Measurements from ENCODE around the gene MEGF11. TPM values are rescaled to one million over a fixed set of nuclear protein-coding genes. Genes with fewer than 3 reads are reported as not detected.

MEGF11 gene
- polyA plus RNA-seq, 1 of the 3 experiments (the other 2 are of a cell fraction) = not detected

DNA sequence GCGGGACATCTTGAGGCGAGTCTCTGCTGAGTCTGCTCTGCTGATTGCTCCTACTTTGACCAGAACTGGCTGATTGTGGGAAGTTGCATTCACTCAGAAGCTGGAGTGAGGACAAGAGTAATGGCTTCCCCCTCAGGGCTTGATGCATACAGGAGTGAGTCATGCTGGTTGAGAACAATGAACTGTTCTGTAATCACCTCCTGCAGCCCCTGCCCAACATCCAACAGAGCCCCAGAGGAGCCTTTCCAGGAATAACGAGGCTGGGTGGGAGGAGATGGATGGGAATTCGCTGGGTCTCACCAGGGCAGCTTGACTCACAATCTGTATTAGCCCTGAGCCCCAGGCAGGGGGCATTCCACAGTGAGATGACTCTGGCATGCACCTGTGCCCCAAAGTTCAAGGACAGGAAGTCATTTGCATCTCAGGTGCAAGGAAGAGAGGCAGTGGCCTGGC, 299.2 kb downstream of the MEGF11 start:
- 19% methylated on average over 4 of the region's 4 CpGs for WGBS (ENCODE audit: low lambda C conversion rate)
- H3K9me3 ChIP-seq = no peaks in the 10 kb centered on the region
- H4K20me1 ChIP-seq (ENCODE audit: insufficient read depth) = no peaks in the 10 kb centered on the region
- H3K79me2 ChIP-seq (ENCODE audit: insufficient read depth) = no peaks in the 10 kb centered on the region
- H3F3A ChIP-seq (replicated peaks; ENCODE audit: insufficient read depth) = no peaks in the 10 kb centered on the region
- H3K4me2 ChIP-seq = no peak overlapping the region
- H3K9me2 ChIP-seq = no peaks in the 10 kb centered on the region
- no peaks in the 10 kb centered on the region for H3K36me3 ChIP-seq (replicated peaks in 1 of 2; ENCODE audit: control insufficient read depth in 1 of 2, insufficient read depth in 2 of 2, low read length in 1 of 2)
- no peak overlapping the region for H2AFZ ChIP-seq (ENCODE audit: low read depth)
- TF ChIP-seq, protein P1, sequence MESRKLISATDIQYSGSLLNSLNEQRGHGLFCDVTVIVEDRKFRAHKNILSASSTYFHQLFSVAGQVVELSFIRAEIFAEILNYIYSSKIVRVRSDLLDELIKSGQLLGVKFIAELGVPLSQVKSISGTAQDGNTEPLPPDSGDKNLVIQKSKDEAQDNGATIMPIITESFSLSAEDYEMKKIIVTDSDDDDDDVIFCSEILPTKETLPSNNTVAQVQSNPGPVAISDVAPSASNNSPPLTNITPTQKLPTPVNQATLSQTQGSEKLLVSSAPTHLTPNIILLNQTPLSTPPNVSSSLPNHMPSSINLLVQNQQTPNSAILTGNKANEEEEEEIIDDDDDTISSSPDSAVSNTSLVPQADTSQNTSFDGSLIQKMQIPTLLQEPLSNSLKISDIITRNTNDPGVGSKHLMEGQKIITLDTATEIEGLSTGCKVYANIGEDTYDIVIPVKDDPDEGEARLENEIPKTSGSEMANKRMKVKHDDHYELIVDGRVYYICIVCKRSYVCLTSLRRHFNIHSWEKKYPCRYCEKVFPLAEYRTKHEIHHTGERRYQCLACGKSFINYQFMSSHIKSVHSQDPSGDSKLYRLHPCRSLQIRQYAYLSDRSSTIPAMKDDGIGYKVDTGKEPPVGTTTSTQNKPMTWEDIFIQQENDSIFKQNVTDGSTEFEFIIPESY (IDR thresholded peaks at IDR 0.05; ENCODE audit: borderline replicate concordance, low read depth) = no peak
- TF ChIP-seq JUND (IDR thresholded peaks at IDR 0.05) (no peak), POLR2AphosphoS5 (IDR thresholded peaks at IDR 0.05; ENCODE audit: low read depth, low read length) (no peak), NFIC (IDR thresholded peaks at IDR 0.05; ENCODE audit: borderline replicate concordance) (no peak), GATA2 (CRISPR knock-in tag; IDR thresholded peaks at IDR 0.05) (no peak), NRF1 (IDR thresholded peaks at IDR 0.05; ENCODE audit: low read depth, low read length) (no peak), CHD2 (IDR thresholded peaks at IDR 0.05; ENCODE audit: low read length, partially characterized antibody) (no peak), ELF1 (IDR thresholded peaks at IDR 0.05) (no peak), MEF2A (IDR thresholded peaks at IDR 0.05; ENCODE audit: borderline replicate concordance, low read depth) (no peak), RAD21 (IDR thresholded peaks at IDR 0.05; ENCODE audit: low read length) (no peak), SMC3 (IDR thresholded peaks at IDR 0.05; ENCODE audit: low read depth, low read length) (no peak), TCF12 (IDR thresholded peaks at IDR 0.05) (peak; percentile 26; the same call in 1 of the 2 replicates), YY1 (IDR thresholded peaks at IDR 0.05; ENCODE audit: low read depth) (no peak), EP300 (IDR thresholded peaks at IDR 0.05; ENCODE audit: borderline replicate concordance in 1 of 2, low read depth in 1 of 2, low read length in 1 of 2) (no peak), RCOR1 (IDR thresholded peaks at IDR 0.05; ENCODE audit: low read length) (no peak), SIN3A (IDR thresholded peaks at IDR 0.05; ENCODE audit: borderline replicate concordance, low read depth, low read length) (no peak), FOXJ3 (CRISPR knock-in tag; IDR thresholded peaks at IDR 0.05) (no peak), FOSL2 (IDR thresholded peaks at IDR 0.05; ENCODE audit: borderline replicate concordance, low read depth) (peak; percentile 23; the same call in 1 of the 2 replicates), RXRA (IDR thresholded peaks at IDR 0.05; ENCODE audit: borderline replicate concordance, low read depth) (no peak)
- TF ChIP-seq, protein P2, sequence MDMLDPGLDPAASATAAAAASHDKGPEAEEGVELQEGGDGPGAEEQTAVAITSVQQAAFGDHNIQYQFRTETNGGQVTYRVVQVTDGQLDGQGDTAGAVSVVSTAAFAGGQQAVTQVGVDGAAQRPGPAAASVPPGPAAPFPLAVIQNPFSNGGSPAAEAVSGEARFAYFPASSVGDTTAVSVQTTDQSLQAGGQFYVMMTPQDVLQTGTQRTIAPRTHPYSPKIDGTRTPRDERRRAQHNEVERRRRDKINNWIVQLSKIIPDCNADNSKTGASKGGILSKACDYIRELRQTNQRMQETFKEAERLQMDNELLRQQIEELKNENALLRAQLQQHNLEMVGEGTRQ (IDR thresholded peaks at IDR 0.05; ENCODE audit: borderline replicate concordance, low read depth, low read length) = no peak
- TF ChIP-seq, protein P3, sequence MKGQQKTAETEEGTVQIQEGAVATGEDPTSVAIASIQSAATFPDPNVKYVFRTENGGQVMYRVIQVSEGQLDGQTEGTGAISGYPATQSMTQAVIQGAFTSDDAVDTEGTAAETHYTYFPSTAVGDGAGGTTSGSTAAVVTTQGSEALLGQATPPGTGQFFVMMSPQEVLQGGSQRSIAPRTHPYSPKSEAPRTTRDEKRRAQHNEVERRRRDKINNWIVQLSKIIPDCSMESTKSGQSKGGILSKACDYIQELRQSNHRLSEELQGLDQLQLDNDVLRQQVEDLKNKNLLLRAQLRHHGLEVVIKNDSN (IDR thresholded peaks at IDR 0.05; ENCODE audit: borderline replicate concordance, low read depth) = no peak
- TF ChIP-seq, protein P4, sequence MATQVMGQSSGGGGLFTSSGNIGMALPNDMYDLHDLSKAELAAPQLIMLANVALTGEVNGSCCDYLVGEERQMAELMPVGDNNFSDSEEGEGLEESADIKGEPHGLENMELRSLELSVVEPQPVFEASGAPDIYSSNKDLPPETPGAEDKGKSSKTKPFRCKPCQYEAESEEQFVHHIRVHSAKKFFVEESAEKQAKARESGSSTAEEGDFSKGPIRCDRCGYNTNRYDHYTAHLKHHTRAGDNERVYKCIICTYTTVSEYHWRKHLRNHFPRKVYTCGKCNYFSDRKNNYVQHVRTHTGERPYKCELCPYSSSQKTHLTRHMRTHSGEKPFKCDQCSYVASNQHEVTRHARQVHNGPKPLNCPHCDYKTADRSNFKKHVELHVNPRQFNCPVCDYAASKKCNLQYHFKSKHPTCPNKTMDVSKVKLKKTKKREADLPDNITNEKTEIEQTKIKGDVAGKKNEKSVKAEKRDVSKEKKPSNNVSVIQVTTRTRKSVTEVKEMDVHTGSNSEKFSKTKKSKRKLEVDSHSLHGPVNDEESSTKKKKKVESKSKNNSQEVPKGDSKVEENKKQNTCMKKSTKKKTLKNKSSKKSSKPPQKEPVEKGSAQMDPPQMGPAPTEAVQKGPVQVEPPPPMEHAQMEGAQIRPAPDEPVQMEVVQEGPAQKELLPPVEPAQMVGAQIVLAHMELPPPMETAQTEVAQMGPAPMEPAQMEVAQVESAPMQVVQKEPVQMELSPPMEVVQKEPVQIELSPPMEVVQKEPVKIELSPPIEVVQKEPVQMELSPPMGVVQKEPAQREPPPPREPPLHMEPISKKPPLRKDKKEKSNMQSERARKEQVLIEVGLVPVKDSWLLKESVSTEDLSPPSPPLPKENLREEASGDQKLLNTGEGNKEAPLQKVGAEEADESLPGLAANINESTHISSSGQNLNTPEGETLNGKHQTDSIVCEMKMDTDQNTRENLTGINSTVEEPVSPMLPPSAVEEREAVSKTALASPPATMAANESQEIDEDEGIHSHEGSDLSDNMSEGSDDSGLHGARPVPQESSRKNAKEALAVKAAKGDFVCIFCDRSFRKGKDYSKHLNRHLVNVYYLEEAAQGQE (IDR thresholded peaks at IDR 0.05; ENCODE audit: low read depth, low read length) = no peak
- TF ChIP-seq, protein P5, sequence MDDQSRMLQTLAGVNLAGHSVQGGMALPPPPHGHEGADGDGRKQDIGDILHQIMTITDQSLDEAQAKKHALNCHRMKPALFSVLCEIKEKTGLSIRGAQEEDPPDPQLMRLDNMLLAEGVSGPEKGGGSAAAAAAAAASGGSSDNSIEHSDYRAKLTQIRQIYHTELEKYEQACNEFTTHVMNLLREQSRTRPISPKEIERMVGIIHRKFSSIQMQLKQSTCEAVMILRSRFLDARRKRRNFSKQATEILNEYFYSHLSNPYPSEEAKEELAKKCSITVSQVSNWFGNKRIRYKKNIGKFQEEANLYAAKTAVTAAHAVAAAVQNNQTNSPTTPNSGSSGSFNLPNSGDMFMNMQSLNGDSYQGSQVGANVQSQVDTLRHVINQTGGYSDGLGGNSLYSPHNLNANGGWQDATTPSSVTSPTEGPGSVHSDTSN (IDR thresholded peaks at IDR 0.05) = peak; percentile 25; the same call in 1 of the 2 replicates
- TF ChIP-seq, protein P6, sequence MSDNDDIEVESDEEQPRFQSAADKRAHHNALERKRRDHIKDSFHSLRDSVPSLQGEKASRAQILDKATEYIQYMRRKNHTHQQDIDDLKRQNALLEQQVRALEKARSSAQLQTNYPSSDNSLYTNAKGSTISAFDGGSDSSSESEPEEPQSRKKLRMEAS (IDR thresholded peaks at IDR 0.05; ENCODE audit: low read depth) = no peak
- POLR2A ChIA-PET = no interaction called here
- H3K9ac ChIP-seq = no peak overlapping the region
- CTCF ChIA-PET = interaction anchor here (0.6 to 1.2 kb wide), 2 partner anchors 9 to 13 kb away, joined by 3 read pairs; no protein-coding TSS in a partner anchor
- H3K27me3 ChIP-seq (ENCODE audit: insufficient read depth) = no peaks in the 10 kb centered on the region
- H3K4me1 ChIP-seq (ENCODE audit: control insufficient read depth in 1 of 2, insufficient read depth in 2 of 2, low read depth in 1 of 2, low read length in 1 of 2) = peaks cover 0 to 21% of the 10 kb centered on the region in 2 experiments; a peak in 2 of 4 replicates
- DNase-seq = peak; percentile 36
- peak overlapping the region in 1 of 2 experiments; percentile 39; a peak in 2 of 4 replicates for H3K27ac ChIP-seq (ENCODE audit: low read depth in 2 of 2, low read length in 1 of 2)
- no peak overlapping the region for H3K4me3 ChIP-seq (ENCODE audit: low read depth in 2 of 2, low read length in 1 of 2)
